H1 (cell line): Measurements from ENCODE around the gene KLHL7. TPM values are rescaled to one million over a fixed set of nuclear protein-coding genes. Genes with fewer than 3 reads are reported as not detected.

Experiments
- CTCF ChIA-PET: fragments of 300-600 bp; sonication (Branson Sonifier 250); formaldehyde crosslinking; loops from one replicate; lab custom pipeline; 2021; ENCODE audit not compliant: partially characterized antibody; lab: Charles Lee
- POLR2A ChIA-PET: fragments of 300-600 bp; sonication (Branson Sonifier 250); formaldehyde crosslinking; loops from one replicate; lab custom pipeline; 2021; ENCODE audit warnings: inconsistent platforms; ENCODE audit not compliant: partially characterized antibody; lab: Charles Lee
- DNase-seq, 2 experiments: peaks; one replicate each; pipeline versions ENCODE4 v3.0.0 to v3.0.0-alpha.2; 2010 to 2022; ENCODE audit warnings: low spot score in 2 of 2, low read depth in 1 of 2, mixed read lengths in 1 of 2
- FAIRE-seq: peaks from 2 replicates; lab custom pipeline; 2011; peaks lifted over from hg19 to GRCh38; lab: Jason Lieb, UNC
- H2AFZ ChIP-seq: 2 replicates; pipeline ENCODE4 v1.8.1; 2012; ENCODE audit warnings: low read length, inconsistent platforms
- H2AK5ac ChIP-seq: 2 replicates; pipeline ENCODE4 v1.6.1; 2013; ENCODE audit warnings: low read depth, low read length
- H2BK120ac ChIP-seq: replicated peaks from 2 replicates; pipeline ENCODE3; 2013; ENCODE audit warnings: low read depth, low read length, inconsistent platforms
- H2BK12ac ChIP-seq: 2 replicates; pipeline ENCODE4 v1.6.1; 2013; ENCODE audit warnings: low read depth, low read length
- H2BK15ac ChIP-seq: 2 replicates; pipeline ENCODE4 v1.6.1; 2013; ENCODE audit warnings: low read length
- H2BK20ac ChIP-seq: 2 replicates; pipeline ENCODE4 v1.6.1; 2013; ENCODE audit warnings: low read length
- H2BK5ac ChIP-seq: 2 replicates; pipeline ENCODE4 v1.6.1; 2013; ENCODE audit warnings: low read depth, low read length
- H3K14ac ChIP-seq: 2 replicates; pipeline ENCODE4 v1.6.1; 2013; ENCODE audit warnings: inconsistent platforms; ENCODE audit not compliant: insufficient read length
- H3K18ac ChIP-seq: 2 replicates; pipeline ENCODE4 v1.6.1; 2013; ENCODE audit warnings: low read length; ENCODE audit errors: extremely low read depth
- H3K23ac ChIP-seq: 2 replicates; pipeline ENCODE4 v1.6.1; 2013; ENCODE audit warnings: inconsistent platforms; ENCODE audit not compliant: insufficient read length
- H3K23me2 ChIP-seq: 2 replicates; pipeline ENCODE4 v1.6.1; 2013; ENCODE audit warnings: low read depth, low read length
- H3K27ac ChIP-seq: 2 replicates; pipeline ENCODE4 v1.6.1; 2011; ENCODE audit warnings: low read depth, low read length, inconsistent platforms
- H3K27me3 ChIP-seq, 4 experiments: replicated peaks in 1 of 4; 1 replicate in 1 of 4; 2 replicates in 3 of 4; pipeline versions ENCODE4 v1.6.1 to v1.8.1; 2011 to 2013; ENCODE audit warnings: low read length in 3 of 4, mild to moderate bottlenecking in 3 of 4, inconsistent platforms in 2 of 4, mixed read lengths in 2 of 4, moderate library complexity in 1 of 4; ENCODE audit not compliant: control insufficient read depth in 3 of 4, insufficient read depth in 3 of 4; ENCODE audit errors: extremely low read depth in 1 of 4
- H3K36me3 ChIP-seq, 4 experiments: 2 replicates each; pipeline versions ENCODE4 v1.6.1 to v1.8.1; 2011 to 2013; ENCODE audit warnings: mild to moderate bottlenecking in 4 of 4, low read length in 3 of 4, moderate library complexity in 2 of 4, control low read depth in 1 of 4, inconsistent platforms in 1 of 4; ENCODE audit not compliant: insufficient read depth in 4 of 4, control insufficient read depth in 2 of 4
- H3K4ac ChIP-seq: replicated peaks from 2 replicates; pipeline ENCODE3; 2013; ENCODE audit warnings: low read length, low read depth, mixed read lengths, inconsistent platforms; ENCODE audit not compliant: insufficient read length
- H3K4me1 ChIP-seq, 4 experiments: replicated peaks in 1 of 4; 1 replicate in 1 of 4; 2 replicates in 3 of 4; pipeline versions ENCODE4 v1.6.1 to v1.8.1; 2011 to 2013; ENCODE audit warnings: low read length in 3 of 4, inconsistent platforms in 2 of 4, mixed read lengths in 1 of 4; ENCODE audit not compliant: insufficient read depth in 4 of 4, control insufficient read depth in 3 of 4
- H3K4me2 ChIP-seq, 2 experiments: 2 replicates each; pipeline versions ENCODE4 v1.6.1 to v1.8.1; 2011 to 2013; ENCODE audit warnings: low read depth in 2 of 2, low read length in 2 of 2, control low read depth in 1 of 2, inconsistent platforms in 1 of 2, mild to moderate bottlenecking in 1 of 2; ENCODE audit not compliant: insufficient read depth in 1 of 2
- H3K4me3 ChIP-seq, 4 experiments: fragments of 200-600, 300-600 bp in 1 of 4; sonication (generic), shearing (Covaris generic), sonication (Bioruptor Twin) in 1 of 4; 2 replicates each; pipeline versions ENCODE4 v1.5.1 to v1.8.1; 2011 to 2016; ENCODE audit warnings: low read length in 4 of 4, low read depth in 3 of 4, control low read depth in 2 of 4, inconsistent platforms in 2 of 4, mild to moderate bottlenecking in 2 of 4, mixed read lengths in 1 of 4, moderate library complexity in 1 of 4; ENCODE audit not compliant: insufficient read depth in 2 of 4; ENCODE audit errors: extremely low read depth in 1 of 4
- H3K56ac ChIP-seq: replicated peaks from 2 replicates; pipeline ENCODE3; 2013; ENCODE audit warnings: low read depth, mild to moderate bottlenecking, mixed read lengths, low read length, inconsistent platforms; ENCODE audit not compliant: insufficient read length
- H3K79me1 ChIP-seq: 2 replicates; pipeline ENCODE4 v1.6.1; 2013; ENCODE audit warnings: low read depth, low read length, control low read depth
- H3K79me2 ChIP-seq, 2 experiments: 2 replicates each; pipeline versions ENCODE4 v1.6.1 to v1.8.1; 2012 to 2013; ENCODE audit warnings: low read length in 2 of 2, mild to moderate bottlenecking in 2 of 2, inconsistent platforms in 1 of 2; ENCODE audit not compliant: insufficient read depth in 2 of 2, control insufficient read depth in 1 of 2
- H3K9ac ChIP-seq, 4 experiments: replicated peaks in 1 of 4; 1 replicate in 1 of 4; 2 replicates in 3 of 4; pipeline versions ENCODE4 v1.6.1 to v1.8.1; 2011 to 2013; ENCODE audit warnings: low read depth in 3 of 4, low read length in 3 of 4, control low read depth in 2 of 4, mild to moderate bottlenecking in 2 of 4, moderate library complexity in 2 of 4, inconsistent platforms in 1 of 4; ENCODE audit errors: extremely low read depth in 1 of 4
- H3K9me3 ChIP-seq, 2 experiments: 2 replicates each; pipeline versions ENCODE4 v1.6.1 to v1.8.1; 2012 to 2013; ENCODE audit warnings: mild to moderate bottlenecking in 2 of 2, moderate library complexity in 2 of 2, control low read depth in 1 of 2, inconsistent platforms in 1 of 2, low read depth in 1 of 2, low read length in 1 of 2, mixed read lengths in 1 of 2; ENCODE audit not compliant: insufficient read depth in 2 of 2
- H4K20me1 ChIP-seq, 2 experiments: replicated peaks in 1 of 2; 2 replicates each; pipeline versions ENCODE3 to v1.8.1; 2011 to 2013; ENCODE audit warnings: inconsistent platforms in 2 of 2, low read length in 2 of 2, mild to moderate bottlenecking in 1 of 2; ENCODE audit not compliant: insufficient read depth in 2 of 2, control insufficient read depth in 1 of 2
- H4K5ac ChIP-seq: 2 replicates; pipeline ENCODE4 v1.6.1; 2013; ENCODE audit warnings: low read length, low read depth, mixed read lengths, inconsistent platforms; ENCODE audit not compliant: insufficient read length
- H4K8ac ChIP-seq: 2 replicates; pipeline ENCODE4 v1.8.0; 2013; ENCODE audit warnings: mild to moderate bottlenecking, moderate library complexity, low read length, inconsistent platforms; ENCODE audit not compliant: insufficient read depth; ENCODE audit errors: extremely low read depth
- H4K91ac ChIP-seq: replicated peaks from 2 replicates; pipeline ENCODE3; 2013; ENCODE audit warnings: low read length, mixed read lengths, inconsistent platforms; ENCODE audit not compliant: insufficient read length
- EGR1 ChIP-seq: IDR thresholded peaks from 2 replicates; pipeline ENCODE4 v1.6.1; 2011; ENCODE audit warnings: low read depth, low read length, borderline replicate concordance
- JUN ChIP-seq: IDR thresholded peaks from 2 replicates; pipeline ENCODE4 v1.6.1; 2011; ENCODE audit warnings: low read depth, mild to moderate bottlenecking, improper control_type of control experiment, low read length
- PHF8 ChIP-seq: fragments of 200-600 bp; sonication (generic); conservative IDR thresholded peaks from 2 replicates; pipeline ENCODE4 v1.7.1; 2012; ENCODE audit warnings: low read depth, mild to moderate bottlenecking, inconsistent platforms, low read length, moderate library complexity
- ZNF274 ChIP-seq: IDR thresholded peaks from 2 replicates; pipeline ENCODE4 v1.7.0; 2012; ENCODE audit warnings: low read length, borderline replicate concordance; ENCODE audit errors: extremely low read depth
- WGBS, 2 experiments: shearing (Covaris generic) in 1 of 2; methylation state at CpG; one replicate each; pipeline versions ENCODE4 v1.1.6 to v1.1.7; 2013 to 2015; ENCODE audit warnings: low lambda C conversion rate in 2 of 2, mixed read lengths in 2 of 2, inconsistent platforms in 1 of 2, low coverage in 1 of 2, missing lambda C conversion rate in 1 of 2; ENCODE audit not compliant: insufficient replicate concordance in 2 of 2, insufficient coverage in 1 of 2, insufficient read length in 1 of 2; ENCODE audit errors: extremely low coverage in 1 of 2, missing lambda C conversion rate in 1 of 2; 5-methylcytosine and 5-hydroxymethylcytosine counted together
- polyA plus RNA-seq, 7 experiments: library from polyadenylated mRNA; depleted of rRNA in 3 of 7; stranded (reverse) in 5 of 7; unstranded in 2 of 7; fragments of >200 nt in 5 of 7; fragments of 200-250 nt in 2 of 7; gene quantifications; 1 replicate in 5 of 7; 2 replicates in 1 of 7; 4 replicates in 1 of 7; pipeline versions ENCODE4 v1.2.1 to v1.2.3, GENCODE V29; 2011 to 2013; ENCODE audit warnings: missing spikeins in 2 of 7, mixed read lengths in 2 of 7
- total RNA-seq: library from RNA; stranded (reverse); fragmentation: NEBNext Ultra II Directional; extraction: Animal tissue kit (Norgen Biotek cat#: 25700); gene quantifications from 2 replicates; pipeline ENCODE4 v1.2.1, GENCODE V29; 2021
- TF ChIP-seq, protein P1 (sequence below): IDR thresholded peaks from 2 replicates; pipeline ENCODE4 v1.6.1; 2012; ENCODE audit warnings: low read length, inconsistent platforms

The KLHL7 gene
- total and polyA plus RNA-seq, 2 of the 8 experiments (the other 6 are each of a cell fraction or from before 2014, with no cell fraction given), result 65.3 to 115 TPM

DNA sequence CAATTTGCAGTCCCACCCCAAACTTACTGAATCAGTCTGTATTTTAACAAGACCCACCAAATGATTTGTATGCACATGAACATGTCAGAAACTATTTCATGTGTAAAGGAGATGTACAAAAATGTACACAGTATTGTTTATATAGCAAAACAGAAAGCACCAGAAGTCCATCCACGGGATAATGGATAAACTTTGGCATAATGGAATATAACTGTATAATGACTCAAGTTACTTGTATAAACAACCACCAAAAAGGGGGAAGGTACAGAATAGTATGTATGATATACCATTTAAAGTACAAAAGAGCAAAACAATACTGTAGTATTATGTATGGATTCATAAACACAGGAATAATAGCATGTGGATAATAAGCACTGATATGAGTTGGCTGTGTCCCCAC lies 98.7 kb downstream of the KLHL7 start:
- Histone ChIP-seq H2BK20ac (no peak overlapping the region), H3K4ac (no peak overlapping the region), H3K4me1 (no peaks in the 10 kb centered on the region), H2AFZ (no peak overlapping the region), H3K56ac (no peak overlapping the region), H3K23me2 (no peaks in the 10 kb centered on the region), H3K9ac (no peak overlapping the region), H2AK5ac (no peak overlapping the region), H3K27me3 (no peaks in the 10 kb centered on the region), H4K8ac (no peak overlapping the region), H3K79me1 (no peaks in the 10 kb centered on the region), H3K79me2 (no peaks in the 10 kb centered on the region), H4K5ac (no peak overlapping the region), H3K23ac (no peak overlapping the region), H3K9me3 (no peaks in the 10 kb centered on the region), H3K36me3 (peaks cover 9 to 22% (median 12%) of the 10 kb centered on the region in 4 experiments), H4K91ac (no peak overlapping the region), H2BK12ac (no peak overlapping the region), H3K14ac (no peak overlapping the region), H2BK5ac (no peak overlapping the region), H3K18ac (no peak overlapping the region), H2BK120ac (no peak overlapping the region), H2BK15ac (no peak overlapping the region), H3K4me3 (no peak overlapping the region), H4K20me1 (no peaks in the 10 kb centered on the region), H3K27ac (no peak overlapping the region), H3K4me2 (no peak overlapping the region)
- no peak for FAIRE-seq
- ChIA-PET CTCF (interaction anchor here (0.7 to 1.4 kb wide), 2 partner anchors 117 to 119 kb away, joined by 3 to 4 read pairs; no protein-coding TSS in a partner anchor), POLR2A (interaction anchor here (0.5 to 3.5 kb wide), 2 partner anchors 12 to 14 kb away, joined by 3 to 9 read pairs; no protein-coding TSS in a partner anchor)
- DNase-seq, result no peak
- 87% methylated on average over 1 of the region's 1 CpG; no CpG with 5 or more reads in 1 of the 2 experiments for WGBS, 2 experiments
- TF ChIP-seq EGR1, result no peak
- TF ChIP-seq JUN, result no peak
- TF ChIP-seq PHF8, result no peak
- TF ChIP-seq, protein P1, sequence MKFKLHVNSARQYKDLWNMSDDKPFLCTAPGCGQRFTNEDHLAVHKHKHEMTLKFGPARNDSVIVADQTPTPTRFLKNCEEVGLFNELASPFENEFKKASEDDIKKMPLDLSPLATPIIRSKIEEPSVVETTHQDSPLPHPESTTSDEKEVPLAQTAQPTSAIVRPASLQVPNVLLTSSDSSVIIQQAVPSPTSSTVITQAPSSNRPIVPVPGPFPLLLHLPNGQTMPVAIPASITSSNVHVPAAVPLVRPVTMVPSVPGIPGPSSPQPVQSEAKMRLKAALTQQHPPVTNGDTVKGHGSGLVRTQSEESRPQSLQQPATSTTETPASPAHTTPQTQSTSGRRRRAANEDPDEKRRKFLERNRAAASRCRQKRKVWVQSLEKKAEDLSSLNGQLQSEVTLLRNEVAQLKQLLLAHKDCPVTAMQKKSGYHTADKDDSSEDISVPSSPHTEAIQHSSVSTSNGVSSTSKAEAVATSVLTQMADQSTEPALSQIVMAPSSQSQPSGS, result no peak
- no peak for TF ChIP-seq ZNF274
